Esophagus squamous epithelium (tissue), 5 donors: ENCODE results near the gene CHI3L1. TPM values are rescaled to one million over a fixed set of nuclear protein-coding genes. Genes with fewer than 3 reads are reported as not detected.

Experiments
- DNase-seq: peaks from one replicate; lab custom pipeline; 2025; lab: John Stamatoyannopoulos, UW
- H3K27ac ChIP-seq, 4 donors: fragments of 200-600 bp; sonication (generic); one replicate each; pipeline ENCODE4 v1.5.1; 2016 to 2019; ENCODE audit warnings: mild to moderate bottlenecking in 1 of 4
- H3K27me3 ChIP-seq, 4 donors: fragments of 200-600 bp; sonication (generic); 1 replicate in 3 of 4; 2 replicates in 1 of 4; pipeline versions ENCODE4 v1.5.1 to v1.6.0; 2017 to 2021; ENCODE audit warnings: antibody characterized with exemption in 1 of 4
- H3K36me3 ChIP-seq, 3 donors: fragments of 200-600 bp; sonication (generic); one replicate each; pipeline ENCODE4 v1.5.1; 2016 to 2019
- H3K4me1 ChIP-seq, 3 donors: fragments of 200-600 bp; sonication (generic); one replicate each; pipeline ENCODE4 v1.5.1; 2017 to 2019
- H3K4me3 ChIP-seq, 4 donors: fragments of 200-600 bp; sonication (generic); 1 replicate in 3 of 4; 2 replicates in 1 of 4; pipeline ENCODE4 v1.5.1; 2016 to 2019; ENCODE audit warnings: mild to moderate bottlenecking in 2 of 4, moderate library complexity in 1 of 4
- H3K9me3 ChIP-seq, 3 donors: fragments of 200-600 bp; sonication (generic); one replicate each; pipeline ENCODE4 v1.5.1; 2016 to 2019
- CTCF ChIP-seq, 6 experiments: fragments of 450-650 bp in 4 of 6; fragments of 200-600 bp in 2 of 6; sonication (generic) in 2 of 6; IDR thresholded peaks; one replicate each; pipeline ENCODE4 v1.5.1; 2016 to 2019; ENCODE audit warnings: antibody characterized with exemption in 6 of 6, mild to moderate bottlenecking in 4 of 6, moderate library complexity in 4 of 6
- POLR2A ChIP-seq, 4 donors: fragments of 450-650 bp; IDR thresholded peaks; one replicate each; pipeline ENCODE4 v1.6.1; 2017; ENCODE audit warnings: antibody characterized with exemption in 4 of 4, mild to moderate bottlenecking in 4 of 4, moderate library complexity in 3 of 4
- whole genome bisulfite sequencing, 2 donors: methylation state at CpG; one replicate each; pipeline ENCODE4 v1.1.5; 2018; 5-methylcytosine and 5-hydroxymethylcytosine counted together
- intact Hi-C: fragments of 100-400 bp; cut with DNase I; formaldehyde crosslinking; loops from one replicate; pipeline ENCODE4 v1.15.0; 2022
- total RNA-seq, 4 donors: library from RNA; depleted of rRNA; stranded (reverse); fragments of >200 nt; gene quantifications; one replicate each; pipeline ENCODE4 v1.1.0, GENCODE V29; 2016
- donor health status: DM: yes; HTN: yes; CAD: no.

Gene CHI3L1
- total RNA-seq, 4 donors from 2014 or later: 0.38 to 10.9 (median 9.1) TPM

- intact Hi-C loops: no loop called here
- H3K27ac ChIP-seq: no peak overlapping the region
- no peaks in the 10 kb centered on the region for H3K4me1 ChIP-seq
- 80 to 86% methylated on average over 6 of the region's 6 CpGs for WGBS, 2 donors
- no peak for TF ChIP-seq CTCF (IDR thresholded peaks at IDR 0.05)
- TF ChIP-seq POLR2A (IDR thresholded peaks at IDR 0.05): no peak
- peaks cover 0 to 20% (median 0%) of the 10 kb centered on the region in 4 donors for H3K27me3 ChIP-seq
- no peak for DNase-seq
- no peaks in the 10 kb centered on the region for H3K36me3 ChIP-seq
- H3K9me3 ChIP-seq: no peaks in the 10 kb centered on the region
- no peak overlapping the region for H3K4me3 ChIP-seq
Observed at GRCh38 chr1:203142124-203142523, 44.4 kb downstream of the CHI3L1 start.

GRCh38 chr1:203140743-203141520 is 45.6 kb downstream of the CHI3L1 start:
- Histone ChIP-seq H3K9me3 (no peaks in the 10 kb centered on the region), H3K27me3 (peaks cover 0 to 23% (median 0%) of the 10 kb centered on the region in 4 donors), H3K4me3 (no peak overlapping the region), H3K27ac (no peak overlapping the region), H3K36me3 (no peaks in the 10 kb centered on the region), H3K4me1 (no peaks in the 10 kb centered on the region)
- WGBS, 2 donors: 40 to 71% methylated on average over 1 to 2 of the region's 5 CpGs
- no peak for DNase-seq
- intact Hi-C loops: no loop called here
- TF ChIP-seq POLR2A (IDR thresholded peaks at IDR 0.05) (no peak), CTCF (IDR thresholded peaks at IDR 0.05) (no peak)

GRCh38 chr1:203139976-203140475 is 46.5 kb downstream of the CHI3L1 start:
- no peaks in the 10 kb centered on the region for H3K4me1 ChIP-seq
- DNase-seq: no peak
- intact Hi-C loops: no loop called here
- no peak overlapping the region for H3K4me3 ChIP-seq
- no peaks in the 10 kb centered on the region for H3K36me3 ChIP-seq
- H3K9me3 ChIP-seq: no peaks in the 10 kb centered on the region
- no peak overlapping the region for H3K27ac ChIP-seq
- WGBS, 2 donors: 83 to 89% methylated on average over 8 of the region's 8 CpGs
- TF ChIP-seq POLR2A (IDR thresholded peaks at IDR 0.05): no peak
- TF ChIP-seq CTCF (IDR thresholded peaks at IDR 0.05): no peak
- H3K27me3 ChIP-seq: peaks cover 0 to 23% (median 0%) of the 10 kb centered on the region in 4 donors

GRCh38 chr1:203138066-203138465 is 48.4 kb downstream of the CHI3L1 start:
- intact Hi-C loops: no loop called here

More at GRCh38 chr1:203138066-203138465, 48.4 kb downstream of the CHI3L1 start:
- TF ChIP-seq CTCF (IDR thresholded peaks at IDR 0.05) (no peak), POLR2A (IDR thresholded peaks at IDR 0.05) (no peak)
- WGBS, 2 donors: 80 to 82% methylated on average over 3 of the region's 3 CpGs
- H3K4me1 ChIP-seq: no peaks in the 10 kb centered on the region
- no peaks in the 10 kb centered on the region for H3K36me3 ChIP-seq
- no peaks in the 10 kb centered on the region for H3K9me3 ChIP-seq
- H3K27ac ChIP-seq: no peak overlapping the region
- H3K27me3 ChIP-seq: peaks cover 0 to 23% (median 0%) of the 10 kb centered on the region in 4 donors
- H3K4me3 ChIP-seq: no peak overlapping the region
- no peak for DNase-seq
